Ovary (tissue), 3 donors: Measurements from ENCODE around the gene LAMC3.

Experiments used
- POLR2A ChIP-seq: fragments of 450-650 bp; IDR thresholded peaks from one replicate; pipeline ENCODE4 v1.6.1; 2017; ENCODE audit warnings: antibody characterized with exemption, mild to moderate bottlenecking, moderate library complexity
- TF ChIP-seq, protein P1 (sequence below), 3 donors: fragments of 450-650 bp in 2 of 3; fragments of 200-600 bp in 1 of 3; IDR thresholded peaks; one replicate each; pipeline versions ENCODE4 v1.5.1 to v1.8.0; 2016 to 2022; ENCODE audit warnings: antibody characterized with exemption in 3 of 3, mild to moderate bottlenecking in 1 of 3
- donor health status: DM: no; HTN: no; CAD: no.

DNA sequence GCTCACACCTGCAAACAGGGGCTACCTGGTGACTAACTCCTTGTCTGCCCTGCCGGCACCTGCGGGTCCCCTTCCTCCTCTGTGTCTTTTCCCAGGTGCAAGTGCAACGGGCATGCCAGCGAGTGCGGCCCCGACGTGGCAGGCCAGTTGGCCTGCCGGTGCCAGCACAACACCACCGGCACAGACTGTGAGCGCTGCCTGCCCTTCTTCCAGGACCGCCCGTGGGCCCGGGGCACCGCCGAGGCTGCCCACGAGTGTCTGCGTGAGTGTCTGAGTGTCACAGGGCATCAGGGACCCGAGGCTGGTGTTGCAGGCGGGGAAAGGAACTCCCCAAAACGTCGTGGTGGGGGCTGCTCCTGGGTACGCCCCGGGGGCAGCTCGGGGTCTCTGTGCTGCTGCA is 27.1 kb downstream of the LAMC3 start:
- no peak for TF ChIP-seq POLR2A
- TF ChIP-seq, protein P1, sequence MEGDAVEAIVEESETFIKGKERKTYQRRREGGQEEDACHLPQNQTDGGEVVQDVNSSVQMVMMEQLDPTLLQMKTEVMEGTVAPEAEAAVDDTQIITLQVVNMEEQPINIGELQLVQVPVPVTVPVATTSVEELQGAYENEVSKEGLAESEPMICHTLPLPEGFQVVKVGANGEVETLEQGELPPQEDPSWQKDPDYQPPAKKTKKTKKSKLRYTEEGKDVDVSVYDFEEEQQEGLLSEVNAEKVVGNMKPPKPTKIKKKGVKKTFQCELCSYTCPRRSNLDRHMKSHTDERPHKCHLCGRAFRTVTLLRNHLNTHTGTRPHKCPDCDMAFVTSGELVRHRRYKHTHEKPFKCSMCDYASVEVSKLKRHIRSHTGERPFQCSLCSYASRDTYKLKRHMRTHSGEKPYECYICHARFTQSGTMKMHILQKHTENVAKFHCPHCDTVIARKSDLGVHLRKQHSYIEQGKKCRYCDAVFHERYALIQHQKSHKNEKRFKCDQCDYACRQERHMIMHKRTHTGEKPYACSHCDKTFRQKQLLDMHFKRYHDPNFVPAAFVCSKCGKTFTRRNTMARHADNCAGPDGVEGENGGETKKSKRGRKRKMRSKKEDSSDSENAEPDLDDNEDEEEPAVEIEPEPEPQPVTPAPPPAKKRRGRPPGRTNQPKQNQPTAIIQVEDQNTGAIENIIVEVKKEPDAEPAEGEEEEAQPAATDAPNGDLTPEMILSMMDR (IDR thresholded peaks at IDR 0.05): no peak
